WTC11 (cell line): ENCODE data around the gene KRTAP10-3. TPM values are rescaled to one million over a fixed set of nuclear protein-coding genes. Genes with fewer than 3 reads are reported as not detected.
A peak's percentile ranks its signal among the peaks of the same experiment; 100 is the strongest.

ENCODE experiments used
- ATAC-seq: fragments of 200-7000 bp; cut with Tn5 transposase; 2 replicates; pipeline ENCODE4 v1.10.0; 2021; ENCODE audit warnings: mild to moderate bottlenecking, moderate library complexity
- CTCF ChIA-PET: fragments of 300-600 bp; sonication (Branson Sonifier 250); formaldehyde crosslinking; loops from one replicate; lab custom pipeline; 2021; ENCODE audit warnings: antibody characterized with exemption; lab: Charles Lee
- POLR2A ChIA-PET: fragments of 350-600 bp; sonication (Branson Sonifier 250); formaldehyde crosslinking; loops from one replicate; lab custom pipeline; 2021; ENCODE audit warnings: antibody characterized with exemption; lab: Charles Lee
- DNase-seq: peaks from one replicate; pipeline ENCODE4 v3.0.0; 2021; ENCODE audit warnings: low spot score
- H3K27ac Mint-ChIP-seq: 2 replicates; pipeline ENCODE4 v1.8.0; 2021; ENCODE audit warnings: mixed read lengths
- H3K27me3 Mint-ChIP-seq: 2 replicates; pipeline ENCODE4 v1.8.0; 2021; ENCODE audit warnings: low read depth, mild to moderate bottlenecking, moderate library complexity, mixed read lengths
- H3K36me3 Mint-ChIP-seq: 2 replicates; pipeline ENCODE4 v1.8.0; 2021; ENCODE audit warnings: mixed read lengths
- H3K4me1 Mint-ChIP-seq: 2 replicates; pipeline ENCODE4 v1.8.0; 2022; ENCODE audit warnings: mixed read lengths
- H3K4me3 Mint-ChIP-seq: 2 replicates; pipeline ENCODE4 v1.8.0; 2021; ENCODE audit warnings: mild to moderate bottlenecking, moderate library complexity, mixed read lengths
- H3K9me3 Mint-ChIP-seq: 2 replicates; pipeline ENCODE4 v1.8.0; 2021; ENCODE audit warnings: mixed read lengths
- ATF1 ChIP-seq: sonication (generic); formaldehyde crosslinking; IDR thresholded peaks from 2 replicates; pipeline ENCODE4 v1.8.1; 2023; ENCODE audit warnings: mild to moderate bottlenecking, moderate library complexity, missing genetic modification reagents
- CREB1 ChIP-seq: sonication (generic); formaldehyde crosslinking; IDR thresholded peaks from 2 replicates; pipeline ENCODE4 v1.8.0; 2023; ENCODE audit warnings: mild to moderate bottlenecking, missing genetic modification reagents
- CREM ChIP-seq: sonication (generic); formaldehyde crosslinking; IDR thresholded peaks from 2 replicates; pipeline ENCODE4 v1.8.1; 2022; ENCODE audit warnings: mild to moderate bottlenecking, missing genetic modification reagents, moderate library complexity
- FOXJ3 ChIP-seq: sonication (generic); formaldehyde crosslinking; IDR thresholded peaks from 2 replicates; pipeline ENCODE4 v1.9.0; 2021; ENCODE audit warnings: missing genetic modification reagents, mild to moderate bottlenecking, borderline replicate concordance
- JAZF1 ChIP-seq: fragments of 250-450 bp; sonication (Bioruptor Pico); IDR thresholded peaks from 2 replicates; pipeline ENCODE4 v1.9.0; 2021; ENCODE audit warnings: moderate library complexity, mild to moderate bottlenecking, inconsistent platforms
- MXD4 ChIP-seq: fragments of 250-450 bp; sonication (Bioruptor Pico); IDR thresholded peaks from 2 replicates; pipeline ENCODE4 v1.8.0; 2021; ENCODE audit warnings: mild to moderate bottlenecking, moderate library complexity, borderline replicate concordance
- MYBL2 ChIP-seq: sonication (generic); formaldehyde crosslinking; IDR thresholded peaks from 2 replicates; pipeline ENCODE4 v1.8.1; 2023; ENCODE audit warnings: mild to moderate bottlenecking, moderate library complexity, missing genetic modification reagents
- PRDM15 ChIP-seq: sonication (generic); formaldehyde crosslinking; IDR thresholded peaks from 2 replicates; pipeline ENCODE4 v1.8.0; 2022; ENCODE audit warnings: missing genetic modification reagents
- RELA ChIP-seq: sonication (generic); formaldehyde crosslinking; IDR thresholded peaks from 2 replicates; pipeline ENCODE4 v1.8.1; 2022; ENCODE audit warnings: missing genetic modification reagents, mild to moderate bottlenecking, borderline replicate concordance
- SMAD4 ChIP-seq: sonication (generic); formaldehyde crosslinking; IDR thresholded peaks from 2 replicates; pipeline ENCODE4 v1.8.0; 2022; ENCODE audit warnings: mild to moderate bottlenecking, missing genetic modification reagents
- STAT6 ChIP-seq: sonication (generic); formaldehyde crosslinking; conservative IDR thresholded peaks from 2 replicates; pipeline ENCODE4 v1.8.1; 2023; ENCODE audit warnings: mild to moderate bottlenecking, low read depth, missing genetic modification reagents, moderate library complexity
- TEAD4 ChIP-seq: sonication (generic); formaldehyde crosslinking; IDR thresholded peaks from 2 replicates; pipeline ENCODE4 v1.8.0; 2022; ENCODE audit warnings: mild to moderate bottlenecking, missing genetic modification reagents
- TP53 ChIP-seq: sonication (generic); formaldehyde crosslinking; IDR thresholded peaks from 2 replicates; pipeline ENCODE4 v1.8.1; 2023; ENCODE audit warnings: mild to moderate bottlenecking, missing genetic modification reagents
- USF2 ChIP-seq: sonication (generic); formaldehyde crosslinking; IDR thresholded peaks from 2 replicates; pipeline ENCODE4 v1.8.1; 2023; ENCODE audit warnings: mild to moderate bottlenecking, missing genetic modification reagents, moderate library complexity
- ZMAT4 ChIP-seq: fragments of 250-450 bp; sonication (Bioruptor Pico); IDR thresholded peaks from 2 replicates; pipeline ENCODE4 v1.9.0; 2021; ENCODE audit warnings: mild to moderate bottlenecking
- ZNF121 ChIP-seq: sonication (generic); formaldehyde crosslinking; IDR thresholded peaks from 2 replicates; pipeline ENCODE4 v1.8.0; 2023; ENCODE audit warnings: missing genetic modification reagents
- ZNF512 ChIP-seq: sonication (generic); formaldehyde crosslinking; IDR thresholded peaks from 2 replicates; pipeline ENCODE4 v1.8.1; 2022; ENCODE audit warnings: missing genetic modification reagents, borderline replicate concordance
- ZNF532 ChIP-seq: fragments of 250-450 bp; sonication (Bioruptor Pico); IDR thresholded peaks from 2 replicates; pipeline ENCODE4 v1.9.0; 2021; ENCODE audit warnings: mild to moderate bottlenecking, borderline replicate concordance
- total RNA-seq: library from RNA; stranded (reverse); gene quantifications from 3 replicates; pipeline ENCODE4 v1.2.3, GENCODE V29; 2021

Gene KRTAP10-3
- total RNA-seq, 1 experiment from 2014 or later: not detected

- H3K27ac Mint-ChIP-seq: peak overlapping the region; percentile 86
- peaks cover 52% of the 10 kb centered on the region for H3K4me1 Mint-ChIP-seq
- CTCF ChIA-PET: no interaction called here
- H3K4me3 Mint-ChIP-seq: no peak overlapping the region
- ATAC-seq (peak; percentile 49), DNase-seq (no peak)
- H3K27me3 Mint-ChIP-seq: no peaks in the 10 kb centered on the region; the same call in 1 of the 2 replicates
- POLR2A ChIA-PET: no interaction called here
- no peaks in the 10 kb centered on the region for H3K36me3 Mint-ChIP-seq
- H3K9me3 Mint-ChIP-seq: no peaks in the 10 kb centered on the region
- TF ChIP-seq SMAD4 (CRISPR knock-in tag) (no peak), TEAD4 (CRISPR knock-in tag) (no peak), ZNF532 (CRISPR knock-in tag) (no peak), MXD4 (CRISPR knock-in tag) (no peak), ZMAT4 (CRISPR knock-in tag) (no peak), STAT6 (CRISPR knock-in tag) (no peak), ZNF512 (CRISPR knock-in tag) (no peak), TP53 (CRISPR knock-in tag) (no peak), ATF1 (CRISPR knock-in tag) (no peak), JAZF1 (no peak), RELA (no peak), MYBL2 (CRISPR knock-in tag) (no peak), CREB1 (CRISPR knock-in tag) (no peak), FOXJ3 (CRISPR knock-in tag) (no peak)
Observed at GRCh38 chr21:44598061-44598460, 39.5 kb upstream of the KRTAP10-3 start.

GRCh38 chr21:44596068-44596725 is 37.6 kb upstream of the KRTAP10-3 start:
- POLR2A ChIA-PET: no interaction called here
- no peak for DNase-seq
- H3K4me1 Mint-ChIP-seq: peaks cover 52% of the 10 kb centered on the region
- TF ChIP-seq ZNF512 (CRISPR knock-in tag) (no peak), PRDM15 (CRISPR knock-in tag) (no peak), CREM (no peak), SMAD4 (CRISPR knock-in tag) (no peak), USF2 (CRISPR knock-in tag) (no peak), ZNF121 (no peak)

More at GRCh38 chr21:44596068-44596725, 37.6 kb upstream of the KRTAP10-3 start:
- no peaks in the 10 kb centered on the region; the same call in 1 of the 2 replicates for H3K27me3 Mint-ChIP-seq
- CTCF ChIA-PET: interaction anchor here (1.4 kb wide), 1 partner anchor 108 kb away, joined by 3 read pairs; no protein-coding TSS in a partner anchor
- H3K36me3 Mint-ChIP-seq: no peaks in the 10 kb centered on the region
- no peak overlapping the region for H3K4me3 Mint-ChIP-seq
- no peak overlapping the region for H3K27ac Mint-ChIP-seq
- H3K9me3 Mint-ChIP-seq: no peaks in the 10 kb centered on the region
- ATAC-seq: no peak
